Activated CD4-positive, alpha-beta T cell treated with anti-CD3 and anti-CD28 coated beads for 36 hours (primary cell): Measurements from ENCODE around the gene TRMT1. TPM values are rescaled to one million over a fixed set of nuclear protein-coding genes. Genes with fewer than 3 reads are reported as not detected.
"Not testable (repeated sequence)": the region's sequence is repeated elsewhere in the genome, so short reads cannot be mapped to it uniquely, and the experiment has no call there.

ENCODE experiments used
- ATAC-seq: fragments of 200-7000 bp; cut with Tn5 transposase; one replicate; pipeline ENCODE4 v1.10.0; 2021; ENCODE audit warnings: mild to moderate bottlenecking, moderate library complexity
- CTCF ChIA-PET: fragments of 350-600 bp; sonication (Branson Sonifier 250); formaldehyde crosslinking; loops from one replicate; lab custom pipeline; 2021; ENCODE audit warnings: antibody characterized with exemption; lab: Charles Lee
- POLR2A ChIA-PET: fragments of 350-600 bp; sonication (Branson Sonifier 250); formaldehyde crosslinking; loops from one replicate; lab custom pipeline; 2021; ENCODE audit warnings: antibody characterized with exemption, inconsistent platforms; lab: Charles Lee
- DNase-seq: peaks from one replicate; pipeline ENCODE4 v3.0.0-alpha.2; 2020
- H3K27ac Mint-ChIP-seq: one replicate; pipeline ENCODE4 v1.8.0; 2021; ENCODE audit warnings: mixed read lengths
- H3K27me3 Mint-ChIP-seq: one replicate; pipeline ENCODE4 v1.8.0; 2021; ENCODE audit warnings: mixed read lengths
- H3K36me3 Mint-ChIP-seq: one replicate; pipeline ENCODE4 v1.8.0; 2021; ENCODE audit warnings: low read depth, mixed read lengths
- H3K4me1 Mint-ChIP-seq: one replicate; pipeline ENCODE4 v1.8.0; 2021; ENCODE audit warnings: mixed read lengths
- H3K4me3 Mint-ChIP-seq: one replicate; pipeline ENCODE4 v1.8.0; 2021; ENCODE audit warnings: mild to moderate bottlenecking, moderate library complexity, mixed read lengths
- H3K9me3 Mint-ChIP-seq: one replicate; pipeline ENCODE4 v1.8.0; 2021; ENCODE audit warnings: low read depth, mixed read lengths
- intact Hi-C, 2 experiments: fragments of 100-400 bp; cut with DNase I in 1 of 2; cut with micrococcal nuclease in 1 of 2; formaldehyde crosslinking; loops; one replicate each; pipeline versions ENCODE4 v1.14.2 to v1.15.1; 2022 to 2024; cut with DNase I, micrococcal nuclease
- total RNA-seq, 2 experiments: library from RNA; stranded (reverse); gene quantifications; one replicate each; pipeline ENCODE4 v1.2.3, GENCODE V29; 2021

TRMT1 gene
- total RNA-seq = 10 to 100 TPM; 73.0 to 96.1 TPM

DNA sequence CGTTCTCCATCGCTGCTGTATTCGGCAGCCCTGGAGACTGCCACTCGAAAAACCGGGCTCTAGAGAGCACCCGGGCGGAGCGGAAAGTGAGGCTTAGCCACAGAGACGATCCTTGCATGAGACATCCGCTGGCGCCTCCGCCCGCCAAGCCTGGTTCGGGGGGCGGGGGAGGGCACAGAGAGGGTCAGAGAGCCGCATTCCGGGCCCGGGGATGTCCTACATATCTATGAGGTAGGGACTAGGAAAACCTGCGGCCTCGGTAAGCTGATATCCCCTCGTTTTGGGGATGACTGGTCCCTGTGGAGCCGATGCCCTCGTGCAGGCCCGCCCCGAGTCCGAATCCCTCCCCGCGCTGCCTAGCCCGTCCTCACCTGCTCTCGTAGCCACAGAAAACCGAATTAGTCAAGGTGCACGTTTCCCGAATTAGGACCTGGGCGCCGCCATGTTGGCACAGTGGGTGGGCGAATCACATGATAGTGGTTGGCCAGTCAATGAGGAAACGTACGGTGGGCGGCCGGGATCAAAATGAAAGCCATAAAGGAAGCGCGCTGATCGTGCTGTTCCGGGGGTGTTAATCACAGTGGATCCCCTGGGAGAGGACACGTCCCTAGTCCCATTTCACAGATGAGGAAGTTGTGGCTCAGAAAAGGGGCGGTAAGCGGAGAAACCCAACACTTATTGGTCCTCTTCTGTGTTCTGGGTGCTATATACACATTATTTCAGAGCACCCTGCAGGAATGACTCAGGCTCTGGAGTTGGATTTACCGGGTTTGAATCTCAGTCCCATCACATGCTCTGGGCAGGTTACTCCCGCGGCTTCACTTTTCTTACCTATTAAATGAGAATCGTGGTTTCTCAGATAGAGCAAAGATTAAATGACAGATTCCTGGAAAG, at the start of gene TRMT1:
Gene TRMT1 (minus strand): TSS at position 459 of the 894 bp plus-strand sequence. CDS start 341 bp downstream, at position 118.
- Mint-ChIP-seq H3K27ac (peak within 1 kb of the TSS; percentile 95), H3K4me3 (peak within 1 kb of the TSS; percentile 87)
- CTCF ChIA-PET = interaction anchor here (0.9 to 3.0 kb wide), 2 partner anchors 12 to 151 kb away, joined by 3 to 18 read pairs; no protein-coding TSS in a partner anchor

DNA sequence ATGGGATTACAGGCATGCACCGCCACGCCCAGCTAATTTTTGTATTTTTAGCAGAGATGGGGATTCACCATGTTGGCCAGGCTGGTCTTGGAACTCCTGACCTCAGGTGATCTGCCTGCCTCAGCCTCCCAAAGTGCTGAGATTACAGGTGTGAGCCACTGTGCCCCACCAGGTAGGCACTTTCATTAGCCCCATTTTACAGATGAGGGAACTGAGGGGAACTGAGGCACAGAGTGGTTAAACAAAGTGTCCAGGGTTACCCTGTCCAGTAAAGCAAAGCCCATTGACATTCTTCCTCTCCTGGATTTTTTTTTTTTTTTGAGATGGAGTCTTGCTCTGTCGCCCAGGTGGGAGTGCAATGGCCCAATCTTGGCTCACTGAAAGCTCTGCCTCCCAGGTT, 49.6 kb upstream of the TRMT1 start:
- H3K9me3 Mint-ChIP-seq, DNase-seq, H3K36me3 Mint-ChIP-seq, H3K4me3 Mint-ChIP-seq, ATAC-seq, H3K27me3 Mint-ChIP-seq: not testable (repeated sequence)
- H3K4me1 Mint-ChIP-seq = peaks cover 79% of the 10 kb centered on the region
- POLR2A ChIA-PET = interaction anchor here (0.7 to 2.5 kb wide), 2 partner anchors 11 to 17 kb away, joined by 8 to 14 read pairs; no protein-coding TSS in a partner anchor
- peak overlapping the region; percentile 58 for H3K27ac Mint-ChIP-seq
- intact Hi-C loops = loop anchor here in 1 of 2 experiments (5.0 kb wide), 1 partner anchor 1201 kb away; no protein-coding TSS in a partner anchor
- CTCF ChIA-PET = interaction anchor here (0.7 to 2.7 kb wide), 4 partner anchors 10 to 44 kb away, joined by 3 to 11 read pairs (median 4); no protein-coding TSS in a partner anchor

More for the DNA sequence above, at the start of gene TRMT1:
- Mint-ChIP-seq H3K36me3 (peaks cover 23% of the 10 kb centered on the region), H3K27me3 (no peaks in the 10 kb centered on the region), H3K4me1 (peaks cover 36% of the 10 kb centered on the region), H3K9me3 (no peaks in the 10 kb centered on the region)
- POLR2A ChIA-PET = no interaction called here
- peak; percentile 55 for ATAC-seq
- peak; percentile 96 for DNase-seq
- intact Hi-C loops = loop anchor here (1.0 to 5.0 kb wide), 7 partner anchors 12 to 504 kb away; partner anchors contain the start of genes IER2 (in 1 of the 2), JUNB (in 1 of the 2), STX10 (in 1 of the 2) and ZNF490 (in 1 of the 2)

DNA sequence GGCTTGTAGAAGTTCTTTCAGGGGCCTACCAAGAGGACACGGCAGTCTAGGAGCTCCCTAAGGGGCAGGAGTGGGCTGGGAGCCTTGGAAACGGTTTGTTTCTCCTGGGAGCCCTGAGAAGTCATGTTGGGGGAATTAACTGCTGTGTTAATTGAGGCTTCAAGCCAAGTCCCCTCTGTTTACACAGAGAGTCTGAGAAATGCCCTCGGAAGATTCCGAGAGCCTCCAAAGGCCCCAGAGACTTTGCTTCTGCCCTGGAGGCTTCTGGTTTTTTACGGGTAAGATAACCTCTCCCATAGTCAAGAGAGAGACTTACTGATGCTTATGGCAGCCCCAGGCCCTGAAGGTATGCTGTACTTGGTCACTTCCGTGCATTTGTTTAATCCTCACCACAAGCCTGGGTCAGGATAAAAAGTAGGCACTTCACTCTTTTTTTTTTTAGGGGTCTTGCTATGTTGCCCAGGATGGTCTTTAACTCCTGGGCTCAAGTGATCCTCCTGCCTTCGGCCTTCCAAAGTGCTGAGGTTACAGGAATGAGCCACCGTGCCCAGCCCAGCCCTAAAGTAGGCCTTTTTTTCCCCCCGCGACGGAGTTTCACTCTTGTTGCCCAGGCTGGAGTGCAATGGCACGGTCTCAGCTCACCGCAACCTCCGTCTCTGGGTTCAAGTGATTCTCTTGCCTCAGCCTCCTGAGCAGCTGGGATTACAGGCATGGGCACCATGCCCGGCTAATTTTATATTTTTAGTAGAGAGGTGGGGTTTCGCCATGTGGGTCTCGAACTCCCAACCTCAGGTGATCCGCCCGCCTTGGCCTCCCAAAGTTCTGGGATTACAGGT, 48.8 kb upstream of the TRMT1 start:
- DNase-seq (no peak), ATAC-seq (no peak)
- CTCF ChIA-PET = interaction anchor here (0.5 to 1.7 kb wide), 7 partner anchors 9 to 98 kb away, joined by 3 to 7 read pairs (median 3); no protein-coding TSS in a partner anchor
- intact Hi-C loops = loop anchor here in 1 of 2 experiments (5.0 kb wide), 1 partner anchor 1202 kb away; no protein-coding TSS in a partner anchor
- H3K4me1 Mint-ChIP-seq = peaks cover 78% of the 10 kb centered on the region
- no peaks in the 10 kb centered on the region for H3K27me3 Mint-ChIP-seq
- H3K36me3 Mint-ChIP-seq = peaks cover 1% of the 10 kb centered on the region
- peak overlapping the region; percentile 94 for H3K27ac Mint-ChIP-seq
- no peaks in the 10 kb centered on the region for H3K9me3 Mint-ChIP-seq
- POLR2A ChIA-PET = interaction anchor here (0.6 to 2.2 kb wide), 5 partner anchors 10 to 553 kb away, joined by 3 to 15 read pairs (median 5); no protein-coding TSS in a partner anchor
- H3K4me3 Mint-ChIP-seq = no peak overlapping the region

DNA sequence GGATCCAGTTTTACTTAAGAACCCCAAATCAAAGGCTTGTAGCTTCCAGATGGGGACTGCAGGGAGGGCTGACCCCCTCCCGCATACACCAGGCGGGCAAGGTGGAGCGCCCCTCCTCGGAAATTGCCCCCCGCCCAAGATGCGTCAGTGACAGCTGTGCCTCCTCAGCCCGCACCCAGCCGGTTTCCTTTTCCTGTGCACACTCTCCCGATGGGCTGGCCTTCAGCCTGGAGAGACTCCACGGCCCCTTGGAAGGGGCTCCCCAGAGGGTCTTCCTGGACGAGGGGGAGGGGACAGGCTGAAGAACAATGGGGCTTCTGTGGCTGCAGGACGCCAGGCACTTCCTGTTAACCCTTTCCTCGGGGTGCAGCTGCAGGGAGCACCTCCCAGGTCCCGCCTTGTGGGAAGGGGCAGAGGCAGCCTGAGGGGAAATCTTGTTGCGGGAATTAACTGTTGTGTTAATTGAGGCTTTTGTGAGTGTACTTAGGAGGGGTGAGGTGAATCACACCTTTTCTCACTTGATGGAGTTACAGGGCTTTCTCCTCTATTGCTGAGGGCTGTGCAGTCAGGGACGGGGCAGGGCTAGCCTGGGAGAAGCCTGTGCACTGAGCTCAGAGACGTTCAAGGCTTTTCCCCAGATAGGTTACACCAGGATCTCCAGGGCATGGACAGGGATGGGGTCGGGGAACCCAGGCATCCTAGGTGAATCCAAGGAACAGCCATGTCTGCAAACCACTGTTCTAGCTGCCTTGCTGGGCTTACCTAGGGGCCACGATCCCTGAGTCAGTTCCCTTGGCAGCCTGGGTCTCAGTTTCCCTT, 48.0 kb upstream of the TRMT1 start:
- intact Hi-C loops = loop anchor here in 1 of 2 experiments (5.0 kb wide), 2 partner anchors 928 to 1203 kb away; partner anchors contain the start of gene SAMD1
- ATAC-seq (peak; percentile 20), DNase-seq (peak; percentile 66)
- ChIA-PET POLR2A (interaction anchor here (0.6 to 2.2 kb wide), 7 partner anchors 9 to 552 kb away, joined by 3 to 15 read pairs (median 6); partner anchors contain the start of genes IER2 and STX10), CTCF (interaction anchor here (0.5 to 1.1 kb wide), 5 partner anchors 8 to 98 kb away, joined by 3 to 7 read pairs (median 3); no protein-coding TSS in a partner anchor)
- Mint-ChIP-seq H3K36me3 (peaks cover 1% of the 10 kb centered on the region), H3K4me3 (peak overlapping the region; percentile 80), H3K27me3 (no peaks in the 10 kb centered on the region), H3K9me3 (no peaks in the 10 kb centered on the region), H3K4me1 (peaks cover 73% of the 10 kb centered on the region), H3K27ac (peak overlapping the region; percentile 94)

DNA sequence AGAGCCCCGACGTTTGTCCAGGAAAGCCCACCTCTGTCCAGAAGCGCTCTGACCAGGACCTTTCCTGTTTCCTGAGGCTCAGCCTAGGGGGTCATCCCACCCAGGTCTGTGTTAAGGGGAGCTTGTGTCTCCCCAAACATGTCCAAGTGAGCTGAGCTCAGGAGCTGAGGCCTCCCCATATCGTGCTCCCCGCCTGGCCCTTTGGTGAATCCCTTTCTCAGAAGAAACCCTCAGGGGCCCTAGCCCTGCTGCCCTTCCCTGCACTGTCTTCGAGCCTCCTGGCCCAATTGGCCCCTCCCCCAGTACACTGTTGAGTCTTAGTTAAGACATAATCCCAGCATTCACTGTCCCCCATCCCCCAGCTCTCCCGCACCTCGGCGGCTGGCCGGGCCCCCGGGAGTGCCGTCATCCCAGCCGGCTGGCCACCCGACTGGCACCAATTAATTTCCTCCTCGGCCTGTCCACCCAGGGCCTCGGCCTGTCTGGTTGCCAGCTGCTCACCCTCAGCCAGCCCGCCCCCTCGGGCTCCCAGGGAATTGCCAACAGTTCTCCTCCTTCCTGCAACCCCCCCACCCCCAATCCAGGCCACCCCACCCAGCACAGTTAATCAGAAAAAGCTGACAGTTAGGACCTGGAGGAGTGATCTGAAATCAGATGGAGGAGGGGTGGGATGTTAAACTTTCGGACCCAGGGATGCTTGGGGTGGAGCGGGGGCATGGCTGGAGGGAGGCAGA, 47.2 kb upstream of the TRMT1 start:
- peak; percentile 80 for DNase-seq
- intact Hi-C loops = loop anchor here (1.0 to 5.0 kb wide), 2 partner anchors 8 to 929 kb away; partner anchors contain the start of gene SAMD1 (in 1 of the 2)
- Mint-ChIP-seq H3K36me3 (peaks cover 1% of the 10 kb centered on the region), H3K27me3 (no peaks in the 10 kb centered on the region), H3K27ac (peak overlapping the region; percentile 94), H3K4me3 (peak overlapping the region; percentile 80), H3K4me1 (peaks cover 66% of the 10 kb centered on the region), H3K9me3 (no peaks in the 10 kb centered on the region)
- ChIA-PET POLR2A (interaction anchor here (0.6 to 2.2 kb wide), 6 partner anchors 9 to 380 kb away, joined by 3 to 15 read pairs (median 6); partner anchors contain the start of genes IER2 and STX10), CTCF (interaction anchor here (0.6 to 1.5 kb wide), 5 partner anchors 9 to 961 kb away, joined by 3 to 12 read pairs (median 5); no protein-coding TSS in a partner anchor)
- ATAC-seq = peak; percentile 36

DNA sequence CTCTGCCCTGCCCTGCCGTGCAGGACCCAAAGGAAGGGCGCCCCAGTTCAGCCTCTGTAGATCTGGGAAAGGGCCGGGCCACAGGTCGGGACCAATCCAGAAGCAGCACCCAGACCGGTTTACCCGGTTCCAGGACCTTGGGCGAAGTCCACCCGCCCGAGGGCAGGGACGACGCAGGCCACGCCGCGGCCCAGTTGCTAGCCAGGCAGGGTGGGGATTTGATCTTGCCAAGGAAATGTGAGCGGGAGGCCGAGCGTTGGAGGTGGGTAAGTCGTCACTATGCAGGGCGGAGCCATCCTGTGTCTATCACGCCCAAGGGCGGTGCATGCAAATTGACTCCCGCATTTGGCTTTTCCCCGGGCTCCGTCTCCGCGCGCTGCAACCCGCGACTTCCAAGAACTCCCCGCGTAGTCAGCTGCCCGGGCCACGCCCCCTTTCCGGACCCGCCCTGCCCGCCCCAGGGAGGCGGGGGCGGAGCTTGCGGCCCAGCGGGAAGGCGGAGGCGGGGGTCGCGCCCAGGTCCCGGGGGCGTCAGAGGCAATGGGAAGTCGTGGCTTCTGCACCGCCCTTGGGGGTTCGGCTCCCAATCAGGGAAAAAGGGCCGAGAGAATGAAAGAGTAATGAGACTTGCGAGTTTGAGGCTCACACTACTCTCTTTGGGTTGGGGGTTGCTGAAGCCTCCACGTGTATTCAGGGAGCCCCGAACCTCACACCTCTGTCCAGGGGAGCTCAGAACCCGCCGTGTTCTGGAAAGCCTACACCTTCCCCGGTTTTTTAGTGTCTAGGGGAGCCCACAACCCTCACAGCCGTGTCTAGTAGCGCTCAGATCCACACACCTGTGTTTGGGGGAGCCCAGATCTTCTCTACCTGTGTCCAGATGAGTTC, 46.4 kb upstream of the TRMT1 start:
- ChIA-PET POLR2A (interaction anchor here (0.6 to 2.2 kb wide), 5 partner anchors 8 to 379 kb away, joined by 3 to 15 read pairs (median 8); partner anchors contain the start of genes IER2 and STX10), CTCF (interaction anchor here (0.6 to 1.5 kb wide), 6 partner anchors 8 to 961 kb away, joined by 3 to 12 read pairs (median 3); no protein-coding TSS in a partner anchor)
- ATAC-seq (peak; percentile 56), DNase-seq (peak; percentile 96)
- intact Hi-C loops = loop anchor here (1.0 to 5.0 kb wide), 2 partner anchors 8 to 929 kb away; partner anchors contain the start of gene SAMD1 (in 1 of the 2)
- H3K4me3 Mint-ChIP-seq = peak overlapping the region; percentile 80
- H3K9me3 Mint-ChIP-seq = no peaks in the 10 kb centered on the region
- no peaks in the 10 kb centered on the region for H3K27me3 Mint-ChIP-seq
- peaks cover 1% of the 10 kb centered on the region for H3K36me3 Mint-ChIP-seq
- peaks cover 64% of the 10 kb centered on the region for H3K4me1 Mint-ChIP-seq
- peak overlapping the region; percentile 94 for H3K27ac Mint-ChIP-seq

DNA sequence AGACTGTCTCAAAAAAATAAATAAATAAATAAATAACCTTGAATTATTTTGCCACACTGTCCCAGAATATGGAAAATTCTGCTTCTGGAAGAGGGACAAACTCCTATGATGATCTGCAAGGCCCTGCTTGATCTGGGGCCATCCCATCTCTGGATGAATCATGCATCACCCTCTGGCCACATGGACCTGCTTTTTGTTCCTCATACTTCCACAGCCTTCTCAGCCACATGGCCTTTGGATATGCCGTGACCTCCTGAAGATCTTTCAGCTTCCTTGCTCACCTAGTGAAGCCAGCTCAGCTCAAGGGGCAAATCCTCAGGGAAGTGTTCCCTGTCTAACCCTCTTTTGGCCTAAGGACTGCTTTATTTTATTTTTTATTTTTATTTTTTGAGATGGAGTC, 44.0 kb upstream of the TRMT1 start:
- no peak for ATAC-seq
- POLR2A ChIA-PET = interaction anchor here (0.6 kb wide), 1 partner anchor 17 kb away, joined by 4 read pairs; no protein-coding TSS in a partner anchor
- H3K4me1 Mint-ChIP-seq = peaks cover 63% of the 10 kb centered on the region
- H3K4me3 Mint-ChIP-seq = no peak overlapping the region
- intact Hi-C loops = loop anchor here in 1 of 2 experiments (5.0 kb wide), 1 partner anchor 932 kb away; the partner anchor contains the start of gene SAMD1
- no peaks in the 10 kb centered on the region for H3K27me3 Mint-ChIP-seq
- DNase-seq = no peak
- no peaks in the 10 kb centered on the region for H3K9me3 Mint-ChIP-seq
- CTCF ChIA-PET = interaction anchor here (1.0 to 1.1 kb wide), 2 partner anchors 9 to 56 kb away, joined by 3 read pairs; no protein-coding TSS in a partner anchor
- H3K27ac Mint-ChIP-seq = no peak overlapping the region
- no peaks in the 10 kb centered on the region for H3K36me3 Mint-ChIP-seq

DNA sequence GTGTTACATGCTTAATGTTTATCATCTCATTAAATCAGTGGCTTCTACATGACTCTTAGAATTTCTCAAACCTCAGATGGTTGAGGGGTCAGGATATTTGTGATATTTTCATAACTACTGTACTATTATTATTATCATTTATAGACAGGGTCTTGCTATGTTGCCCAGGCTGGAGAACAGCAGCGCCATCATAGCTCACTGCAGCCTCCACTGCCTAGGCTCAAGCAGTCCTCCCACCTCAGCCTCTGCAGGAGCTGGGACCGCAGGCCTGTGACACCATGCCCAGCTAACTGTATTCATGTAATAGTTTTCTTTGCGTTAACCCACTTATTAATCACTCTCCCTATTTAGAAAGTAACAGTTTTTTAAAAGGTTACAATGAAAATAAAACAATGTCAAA, 43.2 kb upstream of the TRMT1 start:
- POLR2A ChIA-PET = no interaction called here

More for the DNA sequence above, 43.2 kb upstream of the TRMT1 start:
- Mint-ChIP-seq H3K4me3 (no peak overlapping the region), H3K9me3 (no peaks in the 10 kb centered on the region), H3K27ac (peak overlapping the region; percentile 56), H3K4me1 (peaks cover 55% of the 10 kb centered on the region), H3K27me3 (no peaks in the 10 kb centered on the region), H3K36me3 (peaks cover 7% of the 10 kb centered on the region)
- intact Hi-C loops = loop anchor here (5.0 to 10.0 kb wide), 4 partner anchors 33 to 1365 kb away; partner anchors contain the start of genes SAMD1 (in 1 of the 2) and TECR (in 1 of the 2)
- CTCF ChIA-PET = interaction anchor here (0.5 kb wide), 1 partner anchor 8 kb away, joined by 3 read pairs; no protein-coding TSS in a partner anchor
- no peak for DNase-seq
- ATAC-seq = no peak
